Natural killer cell (primary cell): ENCODE data around the gene GFRA1. TPM values are rescaled to one million over a fixed set of nuclear protein-coding genes. Genes with fewer than 3 reads are reported as not detected.

Experiments
- ATAC-seq, 3 donors: fragments of 150-1000 bp in 2 of 3; fragments of 200-7000 bp in 1 of 3; cut with Tn5 transposase; 1 replicate in 1 of 3; 2 replicates in 2 of 3; pipeline ENCODE4 v1.10.0; 2021; ENCODE audit warnings: mild to moderate bottlenecking in 2 of 3, moderate library complexity in 2 of 3
- DNase-seq, 2 donors: peaks; one replicate each; pipeline versions ENCODE4 v3.0.0 to v3.0.0-alpha.2; 2013 to 2021; ENCODE audit warnings: mixed read lengths in 1 of 2
- H3K27ac ChIP-seq: one replicate; pipeline ENCODE4 v1.5.1; 2013; ENCODE audit warnings: mild to moderate bottlenecking, low read length
- H3K27me3 ChIP-seq: one replicate; pipeline ENCODE4 v1.6.1; 2013; ENCODE audit warnings: low read length; ENCODE audit not compliant: control insufficient read depth, insufficient read depth
- H3K36me3 ChIP-seq: one replicate; pipeline ENCODE4 v1.6.1; 2013; ENCODE audit warnings: low read length; ENCODE audit not compliant: control insufficient read depth, insufficient read depth
- H3K4me1 ChIP-seq: one replicate; pipeline ENCODE4 v1.6.1; 2013; ENCODE audit warnings: low read length; ENCODE audit not compliant: control insufficient read depth, insufficient read depth
- H3K4me3 ChIP-seq: one replicate; pipeline ENCODE4 v1.5.1; 2013; ENCODE audit warnings: low read length
- H3K9me3 ChIP-seq: one replicate; pipeline ENCODE4 v1.6.1; 2013; ENCODE audit warnings: low read length; ENCODE audit not compliant: control insufficient read depth, insufficient read depth
- H3K27ac Mint-ChIP-seq, 2 donors: one replicate each; pipeline ENCODE4 v1.8.0; 2022; ENCODE audit warnings: mild to moderate bottlenecking in 2 of 2, mixed read lengths in 2 of 2, moderate library complexity in 1 of 2
- H3K27me3 Mint-ChIP-seq, 2 donors: one replicate each; pipeline ENCODE4 v1.8.0; 2022; ENCODE audit warnings: low read depth in 2 of 2, mixed read lengths in 2 of 2
- H3K36me3 Mint-ChIP-seq: one replicate; pipeline ENCODE4 v1.8.0; 2022; ENCODE audit warnings: mixed read lengths
- H3K4me1 Mint-ChIP-seq, 2 donors: one replicate each; pipeline ENCODE4 v1.8.0; 2022; ENCODE audit warnings: mixed read lengths in 2 of 2
- H3K4me3 Mint-ChIP-seq: one replicate; pipeline ENCODE4 v1.8.0; 2022; ENCODE audit warnings: mild to moderate bottlenecking, moderate library complexity, mixed read lengths
- H3K9me3 Mint-ChIP-seq, 2 donors: one replicate each; pipeline ENCODE4 v1.8.0; 2022; ENCODE audit warnings: mixed read lengths in 2 of 2
- WGBS: methylation state at CpG from one replicate; pipeline ENCODE4 v1.1.7; 2013; ENCODE audit warnings: missing lambda C conversion rate; ENCODE audit not compliant: insufficient coverage; 5-methylcytosine and 5-hydroxymethylcytosine counted together
- intact Hi-C: fragments of 100-400 bp; cut with micrococcal nuclease; formaldehyde crosslinking; loops from one replicate; pipeline ENCODE4 v1.14.2; 2022
- total RNA-seq, 4 donors: library from RNA; stranded (reverse); fragments of 120-200 nt in 1 of 4; gene quantifications; one replicate each; pipeline versions ENCODE4 v1.2.3 to v1.2.4, GENCODE V29; 2013 to 2022
- TF ChIP-seq, protein P1 (sequence below): fragments of 200-600 bp; IDR thresholded peaks from one replicate; pipeline ENCODE4 v1.8.0; 2022; ENCODE audit warnings: antibody characterized with exemption

GFRA1 gene
- total RNA-seq, 3 donors from 2014 or later (not counting 1 experiment from before 2014, with no cell fraction given), result not detected

- H3K27ac ChIP-seq, result no peak overlapping the region
- WGBS, result 2% methylated on average over 46 of the region's 49 CpGs
These were observed 1.3 kb upstream of the GFRA1 start for GRCh38 chr10:116274064-116274904.

DNA sequence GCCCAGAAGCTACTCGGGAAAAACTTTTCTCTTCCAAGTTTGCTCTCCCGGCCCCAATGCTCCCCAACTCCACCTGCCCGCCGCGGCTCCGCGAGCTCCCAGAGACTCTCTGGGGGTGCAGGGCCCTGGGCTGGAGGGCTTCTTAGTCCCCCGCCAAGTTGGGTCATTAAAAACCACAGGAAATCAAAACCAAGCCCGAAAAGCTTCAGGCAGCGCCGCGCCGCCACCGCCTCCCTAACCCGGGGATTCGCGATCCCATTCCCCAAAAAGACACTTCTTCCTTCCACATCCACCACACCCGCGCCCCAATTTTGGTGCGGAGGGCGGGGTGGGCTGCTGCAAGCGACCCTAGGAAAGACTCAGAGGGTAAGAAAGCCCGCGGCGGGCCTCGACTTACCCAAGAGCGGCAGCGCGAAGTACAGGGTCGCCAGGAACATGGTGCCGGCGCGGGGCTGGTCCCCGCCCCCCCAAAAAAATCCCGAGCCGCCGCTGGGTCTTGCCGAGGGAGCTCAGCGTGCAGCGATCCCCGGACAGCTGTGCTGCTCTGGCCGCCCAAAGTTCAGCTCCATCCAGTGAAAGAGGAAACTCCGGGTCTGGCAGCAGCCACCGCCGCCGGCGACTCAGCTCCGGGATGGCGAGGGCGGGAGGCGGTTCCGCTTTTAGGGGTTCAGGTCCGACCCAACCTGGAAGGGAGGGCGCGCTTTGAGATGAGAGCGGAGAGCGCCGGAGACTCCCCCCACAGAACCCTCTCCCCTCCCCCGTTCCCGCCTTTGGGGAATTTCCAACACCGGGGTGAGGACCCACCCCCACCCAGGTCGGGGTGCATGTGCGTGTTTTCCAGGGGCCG lies 1.2 kb downstream of the GFRA1 start:
- ATAC-seq (no peak), DNase-seq (no peak)
- Histone ChIP-seq H3K27ac (no peak overlapping the region), H3K27me3 (peaks cover 20% of the 10 kb centered on the region), H3K4me3 (no peak overlapping the region), H3K9me3 (peaks cover 4% of the 10 kb centered on the region), H3K36me3 (no peaks in the 10 kb centered on the region), H3K4me1 (peaks cover 17% of the 10 kb centered on the region)
- Mint-ChIP-seq H3K27me3 (peaks cover 45 to 47% of the 10 kb centered on the region in 2 donors), H3K4me1 (peaks cover 0 to 13% of the 10 kb centered on the region in 2 donors), H3K9me3 (peaks cover 0 to 2% of the 10 kb centered on the region in 2 donors), H3K36me3 (no peaks in the 10 kb centered on the region), H3K27ac (no peak overlapping the region), H3K4me3 (no peak overlapping the region)
- TF ChIP-seq, protein P1, sequence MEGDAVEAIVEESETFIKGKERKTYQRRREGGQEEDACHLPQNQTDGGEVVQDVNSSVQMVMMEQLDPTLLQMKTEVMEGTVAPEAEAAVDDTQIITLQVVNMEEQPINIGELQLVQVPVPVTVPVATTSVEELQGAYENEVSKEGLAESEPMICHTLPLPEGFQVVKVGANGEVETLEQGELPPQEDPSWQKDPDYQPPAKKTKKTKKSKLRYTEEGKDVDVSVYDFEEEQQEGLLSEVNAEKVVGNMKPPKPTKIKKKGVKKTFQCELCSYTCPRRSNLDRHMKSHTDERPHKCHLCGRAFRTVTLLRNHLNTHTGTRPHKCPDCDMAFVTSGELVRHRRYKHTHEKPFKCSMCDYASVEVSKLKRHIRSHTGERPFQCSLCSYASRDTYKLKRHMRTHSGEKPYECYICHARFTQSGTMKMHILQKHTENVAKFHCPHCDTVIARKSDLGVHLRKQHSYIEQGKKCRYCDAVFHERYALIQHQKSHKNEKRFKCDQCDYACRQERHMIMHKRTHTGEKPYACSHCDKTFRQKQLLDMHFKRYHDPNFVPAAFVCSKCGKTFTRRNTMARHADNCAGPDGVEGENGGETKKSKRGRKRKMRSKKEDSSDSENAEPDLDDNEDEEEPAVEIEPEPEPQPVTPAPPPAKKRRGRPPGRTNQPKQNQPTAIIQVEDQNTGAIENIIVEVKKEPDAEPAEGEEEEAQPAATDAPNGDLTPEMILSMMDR, result no peak
- WGBS, result 1% methylated on average over 62 of the region's 64 CpGs
- intact Hi-C loops, result no loop called here

More at GRCh38 chr10:116274064-116274904, 1.3 kb upstream of the GFRA1 start:
- intact Hi-C loops, result no loop called here
- peaks cover 0 to 5% of the 10 kb centered on the region in 2 donors for H3K9me3 Mint-ChIP-seq
- H3K36me3 Mint-ChIP-seq, result no peaks in the 10 kb centered on the region
- peaks cover 0 to 13% of the 10 kb centered on the region in 2 donors for H3K4me1 Mint-ChIP-seq
- peaks cover 31 to 39% of the 10 kb centered on the region in 2 donors for H3K27me3 Mint-ChIP-seq
- DNase-seq (no peak), ATAC-seq (no peak)
- peaks cover 17% of the 10 kb centered on the region for H3K4me1 ChIP-seq
- H3K9me3 ChIP-seq, result peaks cover 4% of the 10 kb centered on the region
- H3K4me3 ChIP-seq, result no peak overlapping the region
- H3K27me3 ChIP-seq, result peaks cover 18% of the 10 kb centered on the region
- no peaks in the 10 kb centered on the region for H3K36me3 ChIP-seq
- H3K4me3 Mint-ChIP-seq, result no peak overlapping the region
- no peak overlapping the region for H3K27ac Mint-ChIP-seq
- TF ChIP-seq, protein P1, result no peak

GRCh38 chr10:116270771-116271592 lies 2.0 kb downstream of the GFRA1 start:
- WGBS, result 10% methylated on average over 73 of the region's 73 CpGs
- H3K4me3 Mint-ChIP-seq, result no peak overlapping the region
- intact Hi-C loops, result no loop called here
- DNase-seq (no peak), ATAC-seq (no peak)
- TF ChIP-seq, protein P1, result no peak
- no peaks in the 10 kb centered on the region for H3K36me3 ChIP-seq
- no peaks in the 10 kb centered on the region for H3K9me3 Mint-ChIP-seq
- H3K4me1 Mint-ChIP-seq, result peaks cover 0 to 13% of the 10 kb centered on the region in 2 donors
- no peak overlapping the region for H3K27ac ChIP-seq
- peaks cover 4% of the 10 kb centered on the region for H3K9me3 ChIP-seq
- H3K27me3 Mint-ChIP-seq, result peaks cover 42 to 45% of the 10 kb centered on the region in 2 donors
- peaks cover 19% of the 10 kb centered on the region for H3K27me3 ChIP-seq
- peaks cover 17% of the 10 kb centered on the region for H3K4me1 ChIP-seq
- no peaks in the 10 kb centered on the region for H3K36me3 Mint-ChIP-seq
- H3K4me3 ChIP-seq, result no peak overlapping the region
- H3K27ac Mint-ChIP-seq, result no peak overlapping the region
